GM19099 (cell line): ENCODE measurements around the gene CALML5.

Experiments used
- POLR2A ChIP-seq: IDR thresholded peaks from 3 replicates; pipeline ENCODE4 v1.6.1; 2011; ENCODE audit warnings: low read depth; ENCODE audit not compliant: insufficient read length; ENCODE audit errors: extremely low read depth

The CALML5 gene

GRCh38 chr10:5460468-5461202 is 38.7 kb downstream of the CALML5 start:
- no peak for TF ChIP-seq POLR2A

GRCh38 chr10:5458949-5459747 is 40.2 kb downstream of the CALML5 start:
- no peak for TF ChIP-seq POLR2A

- no peak for TF ChIP-seq POLR2A
Observed at GRCh38 chr10:5458425-5458824, 40.9 kb downstream of the CALML5 start.

- TF ChIP-seq POLR2A = no peak
Observed at GRCh38 chr10:5457741-5458140, 41.6 kb downstream of the CALML5 start.

- no peak for TF ChIP-seq POLR2A
Observed at GRCh38 chr10:5456563-5456962, 42.8 kb downstream of the CALML5 start.

- TF ChIP-seq POLR2A = no peak
Observed at GRCh38 chr10:5453749-5454489, 45.5 kb downstream of the CALML5 start.

- TF ChIP-seq POLR2A = no peak
Observed at GRCh38 chr10:5450605-5451384, 48.6 kb downstream of the CALML5 start.

- TF ChIP-seq POLR2A = no peak
Observed at GRCh38 chr10:5449823-5450222, 49.5 kb downstream of the CALML5 start.

GRCh38 chr10:5449227-5449626 is 50.1 kb downstream of the CALML5 start:
- TF ChIP-seq POLR2A = no peak
